HepG2 (cell line): Measurements from ENCODE around the gene FAM53B. TPM values are rescaled to one million over a fixed set of nuclear protein-coding genes. Genes with fewer than 3 reads are reported as not detected.

Experiments used
- CENPBD1 ChIP-seq: sonication (generic); formaldehyde crosslinking; IDR thresholded peaks from 2 replicates; pipeline ENCODE4 v1.8.0; 2022; ENCODE audit warnings: missing genetic modification reagents, low read depth, mild to moderate bottlenecking, borderline replicate concordance
- CTCF ChIP-seq: sonication (generic); formaldehyde crosslinking; IDR thresholded peaks from 2 replicates; pipeline ENCODE4 v1.5.0; 2020; ENCODE audit warnings: mild to moderate bottlenecking, missing genetic modification reagents, moderate library complexity
- ERF ChIP-seq: IDR thresholded peaks from 2 replicates; pipeline ENCODE4 v1.6.1; 2018; ENCODE audit warnings: missing biosample characterization, missing genetic modification reagents
- HNF4A ChIP-seq: sonication (generic); formaldehyde crosslinking; IDR thresholded peaks from 2 replicates; pipeline ENCODE4 v1.4.0; 2020; ENCODE audit warnings: missing genetic modification reagents
- IKZF1 ChIP-seq: fragments of 450-650 bp; IDR thresholded peaks from 2 replicates; pipeline ENCODE4 v1.7.1; 2016
- MIXL1 ChIP-seq: IDR thresholded peaks from 2 replicates; pipeline ENCODE4 v1.6.1; 2016
- MYC ChIP-seq: sonication (generic); formaldehyde crosslinking; IDR thresholded peaks from 2 replicates; pipeline ENCODE4 v1.9.0; 2021; ENCODE audit warnings: missing genetic modification reagents, borderline replicate concordance
- RERE ChIP-seq: IDR thresholded peaks from 2 replicates; pipeline ENCODE4 v1.6.1; 2016; ENCODE audit warnings: low read depth, missing genetic modification reagents, missing compliant biosample characterization
- REXO4 ChIP-seq: sonication (generic); formaldehyde crosslinking; IDR thresholded peaks from 2 replicates; pipeline ENCODE4 v1.8.0; 2022; ENCODE audit warnings: missing genetic modification reagents, mild to moderate bottlenecking, borderline replicate concordance
- SOX6 ChIP-seq, 2 experiments: fragments of 450-650 bp in 1 of 2; sonication (generic) in 1 of 2; formaldehyde crosslinking in 1 of 2; IDR thresholded peaks; 2 replicates each; pipeline versions ENCODE4 v1.4.0 to v1.6.1; 2017 to 2020; ENCODE audit warnings: antibody characterized with exemption in 1 of 2, mild to moderate bottlenecking in 1 of 2, missing genetic modification reagents in 1 of 2
- UBTF ChIP-seq: sonication (generic); formaldehyde crosslinking; IDR thresholded peaks from 2 replicates; pipeline ENCODE4 v1.4.0; 2020; ENCODE audit warnings: mild to moderate bottlenecking, missing genetic modification reagents
- ZBTB21 ChIP-seq: sonication (generic); formaldehyde crosslinking; IDR thresholded peaks from 2 replicates; pipeline ENCODE4 v1.4.0; 2020; ENCODE audit warnings: missing genetic modification reagents
- ZBTB42 ChIP-seq: sonication (generic); formaldehyde crosslinking; IDR thresholded peaks from 2 replicates; pipeline ENCODE4 v1.5.0; 2020; ENCODE audit warnings: mild to moderate bottlenecking, missing genetic modification reagents
- ZNF567 ChIP-seq: sonication (generic); formaldehyde crosslinking; IDR thresholded peaks from 2 replicates; pipeline ENCODE4 v1.8.1; 2023; ENCODE audit warnings: mild to moderate bottlenecking, missing genetic modification reagents, borderline replicate concordance
- ZSCAN30 ChIP-seq: sonication (generic); formaldehyde crosslinking; IDR thresholded peaks from 2 replicates; pipeline ENCODE4 v1.5.0; 2020; ENCODE audit warnings: mild to moderate bottlenecking, missing genetic modification reagents
- polyA plus RNA-seq, 8 experiments: library from polyadenylated mRNA; depleted of rRNA in 3 of 8; stranded (reverse) in 7 of 8; unstranded in 1 of 8; fragments of >200 nt; fragmentation: Illumina TruSeq in 4 of 8; extraction: Trizol in 4 of 8; gene quantifications; 2 replicates each; pipeline versions ENCODE4 v1.2.1 to v1.2.3, GENCODE V29; 2011 to 2016; ENCODE audit warnings: low read depth in 4 of 8, missing spikeins in 1 of 8, mixed read lengths in 1 of 8; ENCODE audit not compliant: insufficient read depth in 1 of 8
- total RNA-seq, 5 experiments: library from RNA; depleted of rRNA; stranded (reverse); fragments of >200 nt; fragmentation: Illumina TruSeq; extraction: Trizol; gene quantifications; 2 replicates each; pipeline ENCODE4 v1.2.3, GENCODE V29; 2016; ENCODE audit warnings: low read depth in 1 of 5
- TF ChIP-seq, protein P1 (sequence below): IDR thresholded peaks from 2 replicates; pipeline ENCODE4 v1.6.1; 2016; ENCODE audit warnings: missing genetic modification reagents, missing compliant biosample characterization

FAM53B gene
- total and polyA plus RNA-seq, 2 of the 13 experiments (the other 11 are each of a cell fraction or from before 2014, with no cell fraction given): 6.4 to 19.3 TPM

DNA sequence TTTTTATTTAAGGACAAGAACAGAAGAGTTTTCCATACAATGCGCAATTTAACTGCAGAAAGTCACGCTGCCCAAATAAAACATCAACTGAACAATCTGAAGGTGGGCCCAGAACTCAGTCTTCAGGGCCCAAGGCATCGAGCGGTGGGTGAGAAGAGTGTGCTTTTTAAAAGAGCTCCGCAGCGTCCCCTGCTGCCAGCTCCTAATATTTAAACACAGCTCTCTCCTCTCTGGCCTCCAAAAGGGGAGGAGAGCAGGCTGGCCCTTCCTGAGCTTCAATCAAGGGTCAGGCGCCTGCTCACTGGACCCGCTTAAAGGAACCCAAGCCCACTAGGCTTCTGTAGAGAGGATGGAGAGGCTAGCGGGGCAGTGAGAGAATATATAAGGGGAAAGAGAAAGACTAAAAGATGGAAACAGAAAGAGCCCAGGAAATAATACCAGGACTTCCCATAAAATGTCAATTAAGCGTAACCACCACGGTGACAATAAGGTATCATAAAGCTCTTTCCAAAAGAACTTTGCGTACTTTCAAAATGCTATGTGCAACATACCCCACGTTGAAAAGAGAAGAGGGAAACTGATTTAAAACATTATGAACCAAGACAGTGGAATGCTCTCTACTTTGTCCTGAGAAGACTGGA lies 2.8 kb downstream of the FAM53B start (continued):
- peak; percentile 86 for TF ChIP-seq CTCF
- TF ChIP-seq ERF (CRISPR knock-in tag): peak; percentile 25; the same call in 1 of the 2 replicates
- TF ChIP-seq ZNF567 (CRISPR knock-in tag): no peak
- TF ChIP-seq SOX6 (IDR thresholded peaks at IDR 0.05): no peak
- TF ChIP-seq SOX6 (CRISPR knock-in tag; IDR thresholded peaks at IDR 0.05): no peak
- peak; percentile 57; the same call in 1 of the 2 replicates for TF ChIP-seq UBTF (CRISPR knock-in tag)
- TF ChIP-seq MYC: no peak
- no peak for TF ChIP-seq ZBTB21 (CRISPR knock-in tag)
- TF ChIP-seq HNF4A: peak; percentile 13; the same call in 1 of the 2 replicates
- no peak for TF ChIP-seq ZBTB42 (CRISPR knock-in tag)
- 0 out of 2 replicates have a peak, but pooled peaks have one; percentile 28 for TF ChIP-seq MIXL1 (CRISPR knock-in tag)
- TF ChIP-seq, protein P1, sequence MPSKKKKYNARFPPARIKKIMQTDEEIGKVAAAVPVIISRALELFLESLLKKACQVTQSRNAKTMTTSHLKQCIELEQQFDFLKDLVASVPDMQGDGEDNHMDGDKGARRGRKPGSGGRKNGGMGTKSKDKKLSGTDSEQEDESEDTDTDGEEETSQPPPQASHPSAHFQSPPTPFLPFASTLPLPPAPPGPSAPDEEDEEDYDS (CRISPR knock-in tag): no peak
- TF ChIP-seq IKZF1: no peak
- no peak for TF ChIP-seq REXO4 (CRISPR knock-in tag)
- no peak for TF ChIP-seq RERE (CRISPR knock-in tag)
- TF ChIP-seq ZSCAN30: no peak
- no peak for TF ChIP-seq CENPBD1
